GM18499 (cell line): Measurements from ENCODE around the gene MOK.

Experiments
- ATAC-seq: cut with Tn5 transposase; IDR thresholded peaks from one replicate; pipeline ENCODE4 v1.9.1; 2021; ENCODE audit warnings: moderate number of reproducible peaks; ENCODE audit not compliant: insufficient read depth, unreplicated experiment

The MOK gene

DNA sequence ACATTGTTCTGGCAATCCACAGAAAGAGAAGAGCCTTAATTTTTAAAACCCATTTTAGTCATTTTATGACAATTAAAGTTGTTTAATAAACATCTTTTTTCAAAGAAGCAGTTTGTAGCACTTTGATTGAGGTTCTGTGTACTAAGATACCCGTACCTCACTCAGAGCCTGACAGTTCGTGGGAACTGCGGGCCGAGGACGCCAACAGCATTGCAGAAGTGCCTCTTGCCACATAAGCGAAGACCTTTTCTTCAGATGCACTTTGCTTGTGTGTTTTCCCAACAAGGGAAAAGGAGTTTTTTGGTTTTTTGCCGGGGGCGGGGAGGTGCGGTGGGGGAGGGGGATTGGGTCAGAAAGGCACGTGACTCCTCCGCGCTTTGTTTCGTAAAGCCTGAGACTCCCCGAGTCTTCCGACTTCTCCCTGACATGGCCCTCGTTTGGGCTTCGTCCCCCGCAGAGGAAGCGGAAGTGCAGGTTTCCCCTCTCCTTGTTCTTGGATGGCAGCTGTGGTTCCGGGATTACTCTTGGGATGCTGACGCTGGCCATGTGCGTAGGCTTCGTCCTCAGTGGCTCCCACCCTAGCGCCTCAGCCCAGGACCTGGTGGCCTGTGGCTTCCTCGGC, 94.4 kb downstream of the MOK start:
- ATAC-seq: no peak

DNA sequence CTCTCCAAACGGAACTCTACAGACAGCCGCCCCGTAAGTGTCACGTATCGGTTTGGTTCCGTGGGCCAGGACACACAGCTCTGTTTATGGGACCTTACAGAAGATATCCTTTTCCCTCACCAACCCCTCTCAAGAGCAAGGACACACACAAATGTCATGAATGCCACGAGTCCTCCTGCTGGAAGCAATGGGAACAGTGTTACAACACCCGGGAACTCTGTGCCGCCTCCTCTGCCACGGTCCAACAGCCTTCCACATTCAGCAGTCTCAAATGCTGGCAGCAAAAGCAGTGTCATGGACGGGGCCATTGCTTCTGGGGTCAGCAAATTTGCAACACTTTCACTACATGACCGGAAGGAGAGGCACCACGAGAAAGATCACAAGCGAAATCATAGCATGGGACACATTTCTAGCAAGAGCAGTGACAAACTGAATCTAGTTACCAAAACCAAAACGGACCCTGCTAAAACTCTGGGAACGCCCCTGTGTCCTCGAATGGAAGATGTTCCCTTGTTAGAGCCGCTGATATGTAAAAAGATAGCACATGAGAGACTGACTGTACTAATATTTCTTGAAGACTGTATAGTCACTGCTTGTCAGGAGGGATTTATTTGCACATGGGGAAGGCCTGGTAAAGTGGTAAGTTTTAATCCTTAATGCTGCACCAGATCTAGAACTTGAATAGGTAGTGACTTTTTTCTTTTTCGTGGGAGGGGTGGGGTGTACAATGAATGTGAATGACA, 95.6 kb downstream of the MOK start:
- no peak for ATAC-seq

- no peak for ATAC-seq
Measured at GRCh38 chr14:102208741-102209140, 96.2 kb downstream of the MOK start.

DNA sequence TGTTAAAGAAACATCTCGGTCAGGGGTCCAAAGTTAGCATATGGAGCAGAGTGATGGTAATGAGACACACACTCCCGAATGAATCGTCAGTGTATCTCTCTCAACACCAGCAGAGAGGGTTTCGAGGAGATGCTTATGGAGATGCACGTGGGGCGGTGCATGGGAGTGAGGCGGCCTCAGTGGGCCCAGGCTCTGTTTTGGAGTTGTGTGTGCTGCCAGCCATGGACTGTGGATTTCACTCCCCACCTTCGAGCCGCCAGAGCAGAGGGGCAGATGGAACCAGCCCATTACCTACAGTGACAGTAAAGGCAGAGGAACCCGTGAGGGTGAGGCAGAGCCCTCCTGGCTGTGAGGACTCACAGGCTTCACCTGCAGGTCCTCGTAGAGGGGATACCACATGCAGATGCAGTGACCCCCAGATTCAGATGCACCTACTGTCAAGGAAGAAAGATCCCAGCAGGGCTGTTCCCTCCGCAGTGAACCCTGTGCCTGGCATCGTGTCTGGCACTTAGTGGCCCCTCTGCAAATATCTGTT, 97.1 kb downstream of the MOK start:
- ATAC-seq: no peak

DNA sequence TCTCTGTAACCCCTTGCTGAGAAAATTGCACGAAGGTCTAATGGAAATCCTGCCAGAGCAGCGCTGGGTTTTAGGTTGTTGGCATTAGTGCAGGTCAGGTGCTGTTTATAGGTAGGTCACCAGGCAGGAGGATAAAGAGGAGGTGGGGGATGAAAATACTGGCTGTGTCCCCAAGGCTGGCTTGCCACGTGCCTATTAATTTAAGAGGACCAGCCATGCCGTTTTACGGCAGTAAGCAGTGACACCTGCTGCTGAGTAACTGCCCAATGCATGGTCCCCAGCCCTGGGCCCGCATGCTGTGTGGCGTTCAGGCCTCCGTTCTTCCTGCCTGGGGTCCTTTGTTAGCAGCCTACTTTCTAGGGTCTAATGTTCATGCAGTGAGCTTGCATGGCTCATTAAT, 98.0 kb downstream of the MOK start:
- ATAC-seq: no peak

- ATAC-seq: no peak
Measured at GRCh38 chr14:102205560-102205959, 99.4 kb downstream of the MOK start.

- ATAC-seq: no peak
Measured at GRCh38 chr14:102203382-102203781, 101.6 kb downstream of the MOK start.

DNA sequence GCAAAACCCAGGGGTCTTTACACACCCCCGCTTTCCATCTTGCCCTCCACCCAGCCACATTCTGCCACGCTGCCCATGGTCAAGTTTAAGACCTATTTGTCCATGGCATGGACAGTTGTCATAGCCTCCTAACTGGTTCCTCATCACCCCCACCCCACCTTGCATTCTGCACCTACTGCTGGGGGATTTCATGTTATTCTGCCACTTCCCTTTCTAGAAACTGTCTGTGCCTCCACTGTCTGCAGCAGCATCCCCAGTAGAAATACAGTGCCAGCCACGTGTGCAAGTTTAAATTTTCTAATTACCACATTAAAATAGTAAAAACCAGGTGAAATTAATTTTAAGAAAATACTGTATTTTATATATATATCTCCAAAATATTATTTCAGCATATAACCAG, 102.0 kb downstream of the MOK start:
- no peak for ATAC-seq

- ATAC-seq: no peak
Measured at GRCh38 chr14:102201776-102202175, 103.2 kb downstream of the MOK start.

DNA sequence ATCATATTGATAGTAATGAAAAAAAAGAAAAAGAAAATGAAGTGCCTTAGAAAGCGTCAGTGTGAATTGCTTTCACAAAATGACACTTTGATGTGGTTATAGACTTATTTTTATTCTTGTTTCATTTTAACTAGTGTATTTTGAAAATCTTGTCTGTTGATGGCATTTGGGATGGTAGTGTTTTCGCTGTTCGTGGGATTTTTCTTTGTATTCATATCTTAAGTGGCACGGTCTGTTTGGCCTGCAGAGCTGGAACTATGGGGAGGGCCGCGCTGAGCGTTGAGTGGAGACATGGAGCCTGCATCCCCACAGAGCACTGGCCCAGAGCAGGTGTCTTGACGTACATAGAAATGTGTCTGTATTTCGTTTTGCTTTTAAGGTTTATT, 103.6 kb downstream of the MOK start:
- no peak for ATAC-seq

GRCh38 chr14:102200690-102201352, 104.1 kb downstream of the MOK start:
- ATAC-seq: no peak

DNA sequence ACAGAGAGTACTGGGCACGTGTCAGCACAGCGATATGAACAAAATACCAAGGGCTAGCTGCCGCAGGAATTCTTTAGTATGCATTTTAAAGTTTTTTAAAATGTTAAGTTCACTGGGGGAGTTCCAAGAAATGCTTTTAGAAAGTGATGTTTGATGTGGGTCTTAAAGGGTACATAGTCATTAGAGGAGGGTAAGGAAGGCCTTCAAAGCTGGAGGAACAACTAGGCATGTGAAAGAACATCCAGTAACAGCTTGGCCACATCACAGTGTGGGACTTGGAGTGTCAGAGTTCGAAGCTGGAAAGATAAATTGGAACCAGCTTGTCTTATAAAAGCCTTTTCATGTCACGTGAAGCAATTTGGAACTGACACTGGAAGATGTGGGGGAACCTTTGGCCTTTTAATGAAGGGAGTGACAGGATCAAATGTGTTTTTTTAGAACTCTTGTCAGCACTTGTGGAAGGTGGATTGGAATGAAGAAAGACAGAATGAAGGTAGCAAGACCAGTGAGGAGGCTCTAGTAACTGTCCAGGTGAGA, 107.6 kb downstream of the MOK start:
- ATAC-seq: no peak

GRCh38 chr14:102196902-102197230, 108.1 kb downstream of the MOK start:
- no peak for ATAC-seq

DNA sequence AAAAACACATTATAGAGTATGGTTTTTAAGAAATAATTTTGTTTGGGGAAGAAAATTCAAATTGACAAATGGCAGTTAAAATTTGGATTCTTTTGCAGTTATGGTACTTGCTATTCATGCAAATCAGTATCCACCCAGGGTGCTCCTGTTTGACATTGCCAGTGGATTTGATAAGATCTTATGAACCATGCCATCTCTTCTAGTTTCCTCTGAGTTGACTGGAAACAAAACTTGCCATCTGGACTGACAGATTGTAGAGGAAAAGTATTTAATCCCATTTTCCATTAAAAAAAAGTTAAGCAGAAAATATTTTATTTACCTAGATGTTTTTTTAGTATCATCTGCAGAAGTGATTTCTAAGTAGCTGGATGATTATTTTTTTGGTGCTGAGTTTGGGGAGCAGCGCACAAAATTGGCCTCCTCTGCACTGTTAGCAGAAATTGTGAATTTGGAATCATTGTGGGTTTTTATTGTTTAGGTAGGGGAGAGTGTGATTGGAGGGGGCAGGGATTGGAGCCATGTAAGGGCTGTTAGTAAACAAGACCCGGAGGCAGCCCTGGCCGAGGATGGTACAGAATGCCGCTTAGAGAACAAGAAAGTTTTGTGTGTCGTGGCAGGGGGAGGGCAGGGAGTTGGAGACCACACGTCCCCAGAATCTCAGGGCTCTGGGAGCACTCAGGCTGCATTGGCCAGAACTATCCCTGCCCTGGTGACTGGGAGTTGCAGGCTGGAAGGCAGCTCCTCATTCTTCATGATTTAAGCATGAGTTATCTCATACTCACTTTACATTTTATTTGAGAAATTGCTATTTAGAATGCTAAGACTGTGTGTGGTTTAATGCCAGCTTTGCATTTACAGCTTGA, 108.7 kb downstream of the MOK start:
- no peak for ATAC-seq

GRCh38 chr14:102195446-102195845, 109.5 kb downstream of the MOK start:
- ATAC-seq: no peak

- no peak for ATAC-seq
Measured at GRCh38 chr14:102194856-102195255, 110.1 kb downstream of the MOK start.

GRCh38 chr14:102192840-102193502, 112.0 kb downstream of the MOK start:
- no peak for ATAC-seq

DNA sequence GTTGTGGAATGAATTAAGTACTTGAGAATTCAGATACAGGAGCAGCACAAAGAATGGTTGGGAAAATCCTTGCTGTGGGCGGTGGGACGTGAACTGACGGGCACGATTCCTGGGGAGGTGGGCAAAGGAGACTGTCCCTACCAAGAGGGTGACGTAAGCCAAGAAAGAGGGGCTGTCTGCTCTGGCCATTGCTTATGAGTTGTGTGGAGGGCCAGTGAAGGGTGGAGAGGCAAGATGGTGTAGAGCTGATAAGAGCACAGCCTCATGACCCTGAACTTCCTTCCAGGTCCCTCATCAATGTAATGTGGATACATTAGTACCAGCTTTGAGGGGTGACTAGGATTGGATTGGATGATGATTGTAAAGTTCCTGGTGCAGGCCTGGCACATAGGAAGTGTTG, 115.1 kb downstream of the MOK start:
- no peak for ATAC-seq

DNA sequence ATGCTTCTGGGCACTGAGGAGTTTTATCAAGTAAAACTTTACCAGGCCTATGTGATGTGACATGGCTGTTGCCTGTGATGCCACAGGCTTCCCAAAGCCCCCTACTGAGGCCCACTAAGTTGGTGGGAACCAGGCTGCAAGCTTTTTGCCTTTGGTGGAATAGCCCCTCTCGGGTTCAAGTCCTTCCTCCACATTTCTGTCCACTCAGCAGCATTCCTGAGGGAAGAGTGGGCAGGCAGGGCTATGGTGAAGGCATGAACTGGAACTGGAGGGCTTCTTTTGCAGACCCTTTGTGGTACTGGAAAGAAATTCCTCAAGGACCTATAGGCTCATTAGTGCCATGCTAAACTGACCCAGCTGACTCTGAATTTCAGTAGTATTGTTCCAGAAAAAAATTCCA, 116.8 kb downstream of the MOK start:
- ATAC-seq: no peak

- no peak for ATAC-seq
Measured at GRCh38 chr14:102187568-102188001, 117.4 kb downstream of the MOK start.
